ENCODE data around the gene NGRN.
"Not testable (repeated sequence)": the region's sequence is repeated elsewhere in the genome, so short reads cannot be mapped to it uniquely, and the experiment has no call there.

Gene NGRN

DNA sequence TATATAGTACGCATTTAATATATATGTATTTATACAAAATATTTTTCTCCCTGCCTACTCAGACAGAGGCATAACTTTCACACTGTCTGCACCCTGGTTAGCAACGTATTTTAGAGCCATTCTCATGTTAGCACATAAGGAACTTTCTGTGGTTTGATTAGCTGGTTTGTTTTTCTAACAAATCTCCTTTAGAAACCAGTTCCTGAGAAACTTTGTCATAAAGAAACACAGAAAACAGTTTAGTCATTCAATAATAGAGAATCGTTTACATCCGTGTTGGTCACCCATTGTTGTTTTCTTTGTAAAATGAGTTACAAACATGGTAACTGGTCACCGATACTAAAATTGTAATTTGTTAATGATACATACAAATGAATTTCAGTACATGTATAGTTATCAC, 5.9 kb upstream of the NGRN start:
- Mint-ChIP-seq H3K4me1 (no peaks in the 10 kb centered on the region), H3K36me3 (ENCODE audit: low read depth) (no peaks in the 10 kb centered on the region), H3K27me3 (ENCODE audit: low read depth) (peaks cover 14% of the 10 kb centered on the region), H3K27ac (no peak overlapping the region), H3K9me3 (no peaks in the 10 kb centered on the region), H3K4me3 (no peak overlapping the region)
- TF ChIP-seq CTCF (IDR thresholded peaks at IDR 0.05; ENCODE audit: unreplicated experiment in 3 of 3): no peak

DNA sequence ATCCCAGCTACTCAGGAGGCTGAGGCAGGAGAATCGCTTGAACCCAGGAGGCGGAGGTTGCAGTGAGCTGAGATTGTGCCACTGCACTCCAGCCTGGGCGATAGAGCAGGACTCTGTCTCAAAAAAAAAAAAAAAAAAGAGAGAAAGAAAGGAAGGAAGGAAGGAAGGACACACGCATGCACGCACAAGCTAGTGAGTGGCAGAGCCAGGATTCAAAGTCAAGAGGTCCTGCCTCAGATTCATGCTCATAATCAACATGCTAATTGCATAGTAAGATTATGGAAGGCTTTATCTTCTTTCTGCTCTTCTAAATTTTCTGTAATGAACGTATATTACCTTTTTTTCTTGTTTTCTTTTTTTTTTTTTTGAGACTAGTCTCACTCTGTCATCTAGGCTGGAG, 4.7 kb upstream of the NGRN start:
- H3K4me1 Mint-ChIP-seq; H3K9me3 Mint-ChIP-seq; H3K27me3 Mint-ChIP-seq (ENCODE audit: low read depth); H3K4me3 Mint-ChIP-seq; H3K27ac Mint-ChIP-seq; H3K36me3 Mint-ChIP-seq (ENCODE audit: low read depth): not testable (repeated sequence)

- Mint-ChIP-seq H3K36me3 (ENCODE audit: low read depth) (no peaks in the 10 kb centered on the region), H3K27me3 (ENCODE audit: low read depth) (no peaks in the 10 kb centered on the region), H3K4me1 (peaks cover 14% of the 10 kb centered on the region), H3K27ac (no peak overlapping the region), H3K9me3 (no peaks in the 10 kb centered on the region), H3K4me3 (no peak overlapping the region)
- no peak for TF ChIP-seq CTCF (IDR thresholded peaks at IDR 0.05; ENCODE audit: unreplicated experiment in 3 of 3)
Measured at GRCh38 chr15:90261811-90262210, 3.7 kb upstream of the NGRN start.

DNA sequence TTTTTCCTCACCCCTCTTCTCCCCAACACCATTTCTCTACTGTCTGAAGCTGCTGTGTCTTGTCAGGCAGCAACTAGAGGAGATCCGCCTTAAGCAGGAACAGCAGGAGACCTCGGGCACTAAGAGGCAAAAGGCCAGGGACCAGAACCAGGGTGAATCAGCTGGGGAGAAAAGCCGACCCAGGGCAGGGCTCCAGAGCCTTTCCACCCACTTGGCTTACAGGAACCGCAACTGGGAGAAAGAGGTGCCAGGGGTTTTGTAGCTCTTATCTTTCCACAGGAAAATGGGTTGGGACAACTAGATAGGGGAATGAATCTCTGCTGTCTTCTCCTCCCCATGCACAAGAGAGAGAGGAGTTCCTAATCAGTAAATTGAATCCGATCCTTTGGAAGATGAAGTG, 3.0 kb upstream of the NGRN start:
- no peaks in the 10 kb centered on the region for H3K9me3 Mint-ChIP-seq
- TF ChIP-seq CTCF (IDR thresholded peaks at IDR 0.05; ENCODE audit: unreplicated experiment in 3 of 3): no peak
- H3K36me3 Mint-ChIP-seq (ENCODE audit: low read depth): no peaks in the 10 kb centered on the region
- H3K27me3 Mint-ChIP-seq (ENCODE audit: low read depth): no peaks in the 10 kb centered on the region
- H3K4me1 Mint-ChIP-seq: peaks cover 19% of the 10 kb centered on the region
- H3K4me3 Mint-ChIP-seq: peak overlapping the region; percentile 3 to 63 (median 54)
- H3K27ac Mint-ChIP-seq: peak overlapping the region in 1 of 3 experiments; percentile 5

DNA sequence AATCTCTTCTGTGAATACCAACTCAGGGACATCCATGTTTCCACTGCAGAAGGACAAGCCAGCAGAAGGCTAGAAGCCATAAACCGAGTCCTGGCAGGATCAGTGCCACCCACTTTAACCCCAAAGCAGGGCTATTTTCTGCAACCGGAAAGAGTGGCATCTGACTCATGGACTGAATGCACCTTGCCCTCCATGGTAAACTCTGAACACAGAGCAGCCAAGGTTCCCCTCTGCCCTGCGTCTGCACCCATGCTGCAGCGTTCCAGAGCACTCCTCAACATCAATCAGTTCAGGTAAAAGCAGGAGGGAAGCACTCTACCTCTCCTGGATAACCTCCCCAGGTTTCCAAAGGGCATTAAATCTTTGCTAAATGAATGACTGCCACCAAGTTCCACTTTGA, 801 bp upstream of the NGRN start:
- H3K27ac Mint-ChIP-seq: peak overlapping the region; percentile 97 to 99 (median 98)
- TF ChIP-seq CTCF (IDR thresholded peaks at IDR 0.05; ENCODE audit: unreplicated experiment in 3 of 3): no peak
- H3K27me3 Mint-ChIP-seq (ENCODE audit: low read depth): no peaks in the 10 kb centered on the region
- peaks cover 36% of the 10 kb centered on the region for H3K4me1 Mint-ChIP-seq
- no peaks in the 10 kb centered on the region for H3K9me3 Mint-ChIP-seq
- peaks cover 12% of the 10 kb centered on the region for H3K36me3 Mint-ChIP-seq (ENCODE audit: low read depth)
- peak overlapping the region; percentile 98 to 99 (median 99) for H3K4me3 Mint-ChIP-seq

DNA sequence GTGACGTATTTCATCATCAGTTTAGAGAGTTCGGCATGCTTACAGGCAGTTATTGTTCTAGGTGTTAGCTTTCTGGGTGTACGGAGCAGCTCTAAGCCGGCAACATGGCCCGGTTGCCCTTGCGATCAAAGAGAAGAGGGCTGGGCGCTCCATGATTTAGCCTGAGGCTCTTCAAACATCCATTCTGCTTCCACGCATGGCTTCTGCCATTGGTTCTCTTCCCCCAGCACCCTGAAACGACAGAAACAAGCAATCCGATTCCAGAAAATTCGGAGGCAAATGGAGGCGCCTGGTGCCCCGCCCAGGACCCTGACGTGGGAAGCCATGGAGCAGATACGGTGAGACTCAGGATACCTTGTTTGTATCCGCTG, 574 bp downstream of the NGRN start:
- H3K4me1 Mint-ChIP-seq: peaks cover 45% of the 10 kb centered on the region
- peak overlapping the region; percentile 97 to 99 (median 98) for H3K27ac Mint-ChIP-seq
- H3K27me3 Mint-ChIP-seq (ENCODE audit: low read depth): no peaks in the 10 kb centered on the region
- TF ChIP-seq CTCF (IDR thresholded peaks at IDR 0.05; ENCODE audit: unreplicated experiment in 3 of 3): no peak
- H3K4me3 Mint-ChIP-seq: peak overlapping the region; percentile 98 to 99 (median 99)
- no peaks in the 10 kb centered on the region for H3K9me3 Mint-ChIP-seq
- H3K36me3 Mint-ChIP-seq (ENCODE audit: low read depth): peaks cover 23% of the 10 kb centered on the region
